Smooth muscle cell (in vitro differentiated cells): Measurements from ENCODE around the gene SLC17A5. TPM values are rescaled to one million over a fixed set of nuclear protein-coding genes. Genes with fewer than 3 reads are reported as not detected.

Experiments used
- DNase-seq: peaks from one replicate; lab custom pipeline; 2025; ENCODE audit not compliant: unreplicated experiment; lab: John Stamatoyannopoulos, UW
- H2AFZ ChIP-seq: fragments of 200-600 bp; sonication (generic); 2 replicates; pipeline ENCODE4 v1.6.0; 2016; ENCODE audit warnings: antibody characterized with exemption, low read depth, mild to moderate bottlenecking
- H3F3A ChIP-seq: fragments of 200-600 bp; sonication (generic); 2 replicates; pipeline ENCODE4 v1.6.0; 2017; ENCODE audit warnings: antibody characterized with exemption, low read depth
- H3K27ac ChIP-seq: fragments of 200-600 bp; sonication (generic); 2 replicates; pipeline ENCODE4 v1.5.1; 2016; ENCODE audit warnings: low read depth, mild to moderate bottlenecking
- H3K27me3 ChIP-seq: fragments of 200-600 bp; sonication (generic); 2 replicates; pipeline ENCODE4 v1.6.1; 2016; ENCODE audit warnings: low read depth, mild to moderate bottlenecking
- H3K36me3 ChIP-seq: fragments of 200-600 bp; sonication (generic); 2 replicates; pipeline ENCODE4 v1.5.1; 2016; ENCODE audit warnings: low read depth
- H3K4me1 ChIP-seq: fragments of 200-600 bp; sonication (generic); 2 replicates; pipeline ENCODE4 v1.5.1; 2016; ENCODE audit warnings: low read depth
- H3K4me2 ChIP-seq: fragments of 200-600 bp; sonication (generic); 2 replicates; pipeline ENCODE4 v1.6.0; 2016; ENCODE audit warnings: mild to moderate bottlenecking
- H3K4me3 ChIP-seq: fragments of 200-600 bp; sonication (generic); 2 replicates; pipeline ENCODE4 v1.5.1; 2016; ENCODE audit warnings: mild to moderate bottlenecking
- H3K79me2 ChIP-seq: fragments of 200-600 bp; sonication (generic); 2 replicates; pipeline ENCODE4 v1.6.0; 2016; ENCODE audit warnings: low read depth, mild to moderate bottlenecking
- H3K9ac ChIP-seq: fragments of 200-600 bp; sonication (generic); 2 replicates; pipeline ENCODE4 v1.6.0; 2016; ENCODE audit warnings: low read depth
- H3K9me3 ChIP-seq: fragments of 200-600 bp; sonication (generic); replicated peaks from 2 replicates; pipeline ENCODE4 v1.5.1; 2016; ENCODE audit warnings: low read depth
- H4K20me1 ChIP-seq: fragments of 200-600 bp; sonication (generic); 2 replicates; pipeline ENCODE4 v1.6.0; 2016; ENCODE audit warnings: low read depth
- CTCF ChIP-seq: fragments of 200-600 bp; sonication (generic); IDR thresholded peaks from 2 replicates; pipeline ENCODE4 v1.5.1; 2017; ENCODE audit warnings: borderline replicate concordance, mild to moderate bottlenecking, antibody characterized with exemption; ENCODE audit not compliant: insufficient read depth, poor library complexity, severe bottlenecking
- WGBS: methylation state at CpG from one replicate; pipeline ENCODE4 v1.1.7; 2016; ENCODE audit warnings: low lambda C conversion rate; 5-methylcytosine and 5-hydroxymethylcytosine counted together
- polyA plus RNA-seq: library from polyadenylated mRNA; unstranded; fragments of >200 nt; fragmentation: Nextera tagmentation; extraction: Ambion mirVana; gene quantifications from 2 replicates; pipeline ENCODE4 v1.2.1, GENCODE V29; 2016
- total RNA-seq: library from RNA; depleted of rRNA; stranded (reverse); fragments of >200 nt; gene quantifications from 2 replicates; pipeline ENCODE4 v1.2.3, GENCODE V29; 2014

SLC17A5 gene
- total and polyA plus RNA-seq, 2 experiments from 2014 or later: 36.4 to 39.9 TPM

GRCh38 chr6:73648166-73648565 is 5.6 kb downstream of the SLC17A5 start:
- no peak overlapping the region for H3K4me2 ChIP-seq
- H3K4me3 ChIP-seq: no peak overlapping the region
- no peak overlapping the region for H3K27ac ChIP-seq
- no peaks in the 10 kb centered on the region for H3K9me3 ChIP-seq
- peaks cover 20% of the 10 kb centered on the region for H3K79me2 ChIP-seq
- no peaks in the 10 kb centered on the region for H3F3A ChIP-seq
- H3K4me1 ChIP-seq: peaks cover 10% of the 10 kb centered on the region
- no peak overlapping the region for H2AFZ ChIP-seq
- H4K20me1 ChIP-seq: peaks cover 9% of the 10 kb centered on the region
- DNase-seq: no peak
- H3K36me3 ChIP-seq: no peaks in the 10 kb centered on the region
- no peaks in the 10 kb centered on the region for H3K27me3 ChIP-seq
- TF ChIP-seq CTCF: no peak
- no peak overlapping the region for H3K9ac ChIP-seq

- no peaks in the 10 kb centered on the region for H3K79me2 ChIP-seq
- H4K20me1 ChIP-seq: no peaks in the 10 kb centered on the region
- peak overlapping the region; percentile 93 for H3K4me2 ChIP-seq
- TF ChIP-seq CTCF: no peak
- no peaks in the 10 kb centered on the region for H3K27me3 ChIP-seq
- peak overlapping the region; percentile 55 for H3K4me3 ChIP-seq
- H2AFZ ChIP-seq: peak overlapping the region; percentile 65
- H3K4me1 ChIP-seq: peaks cover 5% of the 10 kb centered on the region
- no peak overlapping the region for H3K9ac ChIP-seq
- no peaks in the 10 kb centered on the region for H3K9me3 ChIP-seq
- DNase-seq: no peak
- H3F3A ChIP-seq: no peaks in the 10 kb centered on the region
- peaks cover 5% of the 10 kb centered on the region for H3K36me3 ChIP-seq
- no peak overlapping the region for H3K27ac ChIP-seq
- WGBS: 43% methylated on average over 10 of the region's 10 CpGs
Observed at GRCh38 chr6:73644941-73645591, 8.7 kb downstream of the SLC17A5 start.

GRCh38 chr6:73644030-73644429 is 9.8 kb downstream of the SLC17A5 start:
- Histone ChIP-seq H3K4me1 (peaks cover 5% of the 10 kb centered on the region), H3K79me2 (no peaks in the 10 kb centered on the region), H3K36me3 (peaks cover 5% of the 10 kb centered on the region), H3K4me3 (no peak overlapping the region), H3K27ac (no peak overlapping the region), H4K20me1 (no peaks in the 10 kb centered on the region), H3F3A (no peaks in the 10 kb centered on the region), H3K9me3 (no peaks in the 10 kb centered on the region), H3K4me2 (no peak overlapping the region), H3K27me3 (no peaks in the 10 kb centered on the region), H3K9ac (no peak overlapping the region), H2AFZ (no peak overlapping the region)
- WGBS: 94% methylated on average over 2 of the region's 2 CpGs
- no peak for DNase-seq
- no peak for TF ChIP-seq CTCF

GRCh38 chr6:73642530-73642929 is 11.3 kb downstream of the SLC17A5 start:
- no peaks in the 10 kb centered on the region for H3F3A ChIP-seq
- no peaks in the 10 kb centered on the region for H3K27me3 ChIP-seq
- no peaks in the 10 kb centered on the region for H3K9me3 ChIP-seq
- H3K27ac ChIP-seq: no peak overlapping the region
- no peak for DNase-seq
- no peaks in the 10 kb centered on the region for H4K20me1 ChIP-seq
- no peak overlapping the region for H3K4me2 ChIP-seq
- TF ChIP-seq CTCF: no peak
- no peak overlapping the region for H2AFZ ChIP-seq
- peaks cover 5% of the 10 kb centered on the region for H3K4me1 ChIP-seq
- 64% methylated on average over 2 of the region's 2 CpGs for WGBS
- peaks cover 5% of the 10 kb centered on the region for H3K36me3 ChIP-seq
- no peaks in the 10 kb centered on the region for H3K79me2 ChIP-seq
- no peak overlapping the region for H3K9ac ChIP-seq
- no peak overlapping the region for H3K4me3 ChIP-seq
